HEK293 (cell line): Measurements from ENCODE around the gene FREM1.

Source experiments
- CTCF ChIA-PET: fragments of 350-600 bp; formaldehyde crosslinking; extraction: SDS; loops from one replicate; lab custom pipeline; 2021; ENCODE audit warnings: antibody characterized with exemption; lab: Yijun Ruan, JAX
- POLR2A ChIA-PET: fragments of 300-600 bp; formaldehyde crosslinking; extraction: SDS; loops from one replicate; lab custom pipeline; 2020; ENCODE audit warnings: antibody characterized with exemption, inconsistent platforms; lab: Yijun Ruan, JAX
- H3K27ac ChIP-seq: fragments of 200-500 bp; sonication (Bioruptor generic); 2 replicates; pipeline ENCODE4 v1.5.1; 2014; ENCODE audit warnings: low read depth, low read length, control low read depth, inconsistent platforms; ENCODE audit errors: extremely low read depth
- H3K36me3 ChIP-seq, 2 experiments: fragments of 200-500 bp in 1 of 2; sonication (Bioruptor generic) in 1 of 2; 1 replicate in 1 of 2; 2 replicates in 1 of 2; pipeline ENCODE4 v1.5.1; 2014 to 2017; ENCODE audit warnings: inconsistent platforms in 2 of 2, low read length in 2 of 2; ENCODE audit not compliant: control insufficient read depth in 2 of 2, insufficient read depth in 1 of 2
- H3K4me1 ChIP-seq: fragments of 200-500 bp; sonication (Bioruptor generic); 2 replicates; pipeline ENCODE4 v1.5.1; 2014; ENCODE audit warnings: mild to moderate bottlenecking, low read length, inconsistent platforms; ENCODE audit not compliant: control insufficient read depth, insufficient read depth
- H3K4me3 ChIP-seq: 2 replicates; pipeline ENCODE4 v1.5.1; 2011; ENCODE audit warnings: low read depth, mild to moderate bottlenecking, control low read depth, low read length, moderate library complexity
- H3K9me3 ChIP-seq: fragments of 200-500 bp; sonication (Bioruptor generic); 2 replicates; pipeline ENCODE4 v1.5.1; 2014; ENCODE audit warnings: low read depth, low read length, inconsistent platforms; ENCODE audit not compliant: control insufficient read depth, insufficient read depth
- TCF7L2 ChIP-seq: IDR thresholded peaks from 2 replicates; pipeline ENCODE4 v1.6.1; 2011; ENCODE audit warnings: low read depth, mild to moderate bottlenecking, inconsistent platforms, low read length, moderate library complexity, borderline replicate concordance
- YY2 ChIP-seq: fragments of 450-650 bp; formaldehyde crosslinking; IDR thresholded peaks from 2 replicates; pipeline ENCODE4 v1.5.1; 2016; ENCODE audit warnings: missing biosample characterization, missing genetic modification characterization
- ZBTB7A ChIP-seq: fragments of 450-650 bp; formaldehyde crosslinking; IDR thresholded peaks from 2 replicates; pipeline ENCODE4 v1.5.1; 2016; ENCODE audit warnings: low read depth, missing biosample characterization, missing genetic modification characterization
- ZBTB8A ChIP-seq: fragments of 450-650 bp; formaldehyde crosslinking; IDR thresholded peaks from 2 replicates; pipeline ENCODE4 v1.5.1; 2016; ENCODE audit warnings: missing biosample characterization, missing genetic modification characterization
- ZNF146 ChIP-seq: fragments of 450-650 bp; formaldehyde crosslinking; IDR thresholded peaks from 2 replicates; pipeline ENCODE4 v1.5.1; 2016; ENCODE audit warnings: missing biosample characterization, missing genetic modification characterization
- ZNF350 ChIP-seq: fragments of 450-650 bp; formaldehyde crosslinking; IDR thresholded peaks from 2 replicates; pipeline ENCODE4 v1.5.0; 2017; ENCODE audit warnings: missing biosample characterization, mild to moderate bottlenecking, missing genetic modification characterization
- ZNF404 ChIP-seq: fragments of 450-650 bp; formaldehyde crosslinking; IDR thresholded peaks from 2 replicates; pipeline ENCODE4 v1.5.1; 2017; ENCODE audit warnings: missing biosample characterization, missing genetic modification characterization
- ZNF48 ChIP-seq: fragments of 450-650 bp; formaldehyde crosslinking; IDR thresholded peaks from 2 replicates; pipeline ENCODE4 v1.5.1; 2016; ENCODE audit warnings: missing biosample characterization, missing genetic modification characterization
- ZNF529 ChIP-seq: fragments of 450-650 bp; formaldehyde crosslinking; IDR thresholded peaks from 2 replicates; pipeline ENCODE4 v1.5.1; 2017; ENCODE audit warnings: missing genetic modification characterization, missing biosample characterization; ENCODE audit not compliant: insufficient replicate concordance
- ZNF544 ChIP-seq: fragments of 450-650 bp; formaldehyde crosslinking; IDR thresholded peaks from 2 replicates; pipeline ENCODE4 v1.5.0; 2017; ENCODE audit warnings: missing biosample characterization, missing genetic modification characterization
- ZNF777 ChIP-seq: fragments of 450-650 bp; formaldehyde crosslinking; IDR thresholded peaks from 2 replicates; pipeline ENCODE4 v1.5.1; 2017; ENCODE audit warnings: missing biosample characterization, missing genetic modification characterization, borderline replicate concordance
- ZNF843 ChIP-seq: fragments of 450-650 bp; formaldehyde crosslinking; IDR thresholded peaks from 2 replicates; pipeline ENCODE4 v1.5.1; 2016; ENCODE audit warnings: missing biosample characterization, missing genetic modification characterization
- ZSCAN30 ChIP-seq: fragments of 450-650 bp; IDR thresholded peaks from 2 replicates; pipeline ENCODE4 v1.5.1; 2018; ENCODE audit warnings: missing biosample characterization, mild to moderate bottlenecking, missing genetic modification characterization, moderate library complexity
- TF ChIP-seq, protein P1 (sequence below): fragments of 450-650 bp; formaldehyde crosslinking; IDR thresholded peaks from 2 replicates; pipeline ENCODE4 v1.5.1; 2016; ENCODE audit warnings: missing biosample characterization, missing genetic modification characterization, low read depth
- TF ChIP-seq, protein P2 (sequence below): fragments of 450-650 bp; formaldehyde crosslinking; IDR thresholded peaks from 2 replicates; pipeline ENCODE4 v1.5.1; 2016; ENCODE audit warnings: missing biosample characterization, missing genetic modification characterization
- TF ChIP-seq, protein P3 (sequence below): fragments of 450-650 bp; formaldehyde crosslinking; IDR thresholded peaks from 2 replicates; pipeline ENCODE4 v1.5.1; 2016; ENCODE audit warnings: missing biosample characterization, missing genetic modification characterization
- TF ChIP-seq, protein P4 (sequence below): fragments of 450-650 bp; formaldehyde crosslinking; IDR thresholded peaks from 2 replicates; pipeline ENCODE4 v1.5.1; 2016; ENCODE audit warnings: missing biosample characterization, missing genetic modification characterization
- TF ChIP-seq, protein P5 (sequence below): fragments of 450-650 bp; IDR thresholded peaks from 2 replicates; pipeline ENCODE4 v1.5.1; 2018; ENCODE audit warnings: missing biosample characterization, missing genetic modification characterization

Gene FREM1

DNA sequence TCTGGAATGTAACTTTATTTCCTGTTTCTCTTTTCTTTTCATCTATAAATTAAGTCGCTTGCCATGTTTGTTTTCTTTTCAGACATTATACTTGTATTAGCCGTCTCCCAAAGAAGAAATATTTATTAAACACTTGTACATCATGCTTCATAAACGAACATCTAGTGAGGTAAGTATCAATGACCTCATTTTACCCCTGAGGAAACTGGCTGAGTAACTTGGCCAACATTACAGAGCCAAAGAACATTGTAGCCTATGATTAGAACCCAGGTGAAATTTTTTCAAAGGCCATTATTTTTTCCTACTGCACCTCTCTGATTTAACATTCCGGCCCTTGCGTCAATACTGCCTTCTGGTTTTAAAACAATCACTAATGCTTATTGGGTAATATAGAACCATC lies 4.2 kb downstream of the FREM1 start:
- H3K4me3 ChIP-seq = no peak overlapping the region
- CTCF ChIA-PET = no interaction called here
- TF ChIP-seq, protein P1, sequence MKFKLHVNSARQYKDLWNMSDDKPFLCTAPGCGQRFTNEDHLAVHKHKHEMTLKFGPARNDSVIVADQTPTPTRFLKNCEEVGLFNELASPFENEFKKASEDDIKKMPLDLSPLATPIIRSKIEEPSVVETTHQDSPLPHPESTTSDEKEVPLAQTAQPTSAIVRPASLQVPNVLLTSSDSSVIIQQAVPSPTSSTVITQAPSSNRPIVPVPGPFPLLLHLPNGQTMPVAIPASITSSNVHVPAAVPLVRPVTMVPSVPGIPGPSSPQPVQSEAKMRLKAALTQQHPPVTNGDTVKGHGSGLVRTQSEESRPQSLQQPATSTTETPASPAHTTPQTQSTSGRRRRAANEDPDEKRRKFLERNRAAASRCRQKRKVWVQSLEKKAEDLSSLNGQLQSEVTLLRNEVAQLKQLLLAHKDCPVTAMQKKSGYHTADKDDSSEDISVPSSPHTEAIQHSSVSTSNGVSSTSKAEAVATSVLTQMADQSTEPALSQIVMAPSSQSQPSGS (tag by site-specific recombination) = peak; percentile 52
- TF ChIP-seq YY2 = no peak
- H3K36me3 ChIP-seq = no peaks in the 10 kb centered on the region
- peaks cover 26% of the 10 kb centered on the region for H3K4me1 ChIP-seq
- POLR2A ChIA-PET = no interaction called here
- no peaks in the 10 kb centered on the region for H3K9me3 ChIP-seq
- no peak overlapping the region for H3K27ac ChIP-seq

DNA sequence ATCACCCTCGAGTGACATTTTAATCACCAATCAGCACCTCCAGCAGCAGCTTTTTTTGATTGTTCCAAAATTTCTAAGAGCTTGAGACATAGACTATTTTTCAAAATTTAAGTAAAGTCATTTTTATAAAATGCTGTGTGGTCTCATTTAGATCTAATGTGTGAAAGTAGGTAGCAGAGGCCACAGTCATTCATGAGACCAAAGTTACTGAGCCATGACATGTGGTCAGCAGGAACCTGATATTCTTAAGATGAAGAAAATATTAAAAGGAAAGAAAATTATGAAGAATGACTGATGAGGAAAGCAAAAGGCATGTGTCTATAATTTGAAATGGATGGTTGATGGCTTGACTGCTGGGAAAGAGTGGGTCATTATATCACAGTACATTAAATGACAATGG lies 7.2 kb downstream of the FREM1 start:
- TF ChIP-seq, protein P2, sequence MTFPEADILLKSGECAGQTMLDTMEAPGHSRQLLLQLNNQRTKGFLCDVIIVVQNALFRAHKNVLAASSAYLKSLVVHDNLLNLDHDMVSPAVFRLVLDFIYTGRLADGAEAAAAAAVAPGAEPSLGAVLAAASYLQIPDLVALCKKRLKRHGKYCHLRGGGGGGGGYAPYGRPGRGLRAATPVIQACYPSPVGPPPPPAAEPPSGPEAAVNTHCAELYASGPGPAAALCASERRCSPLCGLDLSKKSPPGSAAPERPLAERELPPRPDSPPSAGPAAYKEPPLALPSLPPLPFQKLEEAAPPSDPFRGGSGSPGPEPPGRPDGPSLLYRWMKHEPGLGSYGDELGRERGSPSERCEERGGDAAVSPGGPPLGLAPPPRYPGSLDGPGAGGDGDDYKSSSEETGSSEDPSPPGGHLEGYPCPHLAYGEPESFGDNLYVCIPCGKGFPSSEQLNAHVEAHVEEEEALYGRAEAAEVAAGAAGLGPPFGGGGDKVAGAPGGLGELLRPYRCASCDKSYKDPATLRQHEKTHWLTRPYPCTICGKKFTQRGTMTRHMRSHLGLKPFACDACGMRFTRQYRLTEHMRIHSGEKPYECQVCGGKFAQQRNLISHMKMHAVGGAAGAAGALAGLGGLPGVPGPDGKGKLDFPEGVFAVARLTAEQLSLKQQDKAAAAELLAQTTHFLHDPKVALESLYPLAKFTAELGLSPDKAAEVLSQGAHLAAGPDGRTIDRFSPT (tag by site-specific recombination) = no peak
- TF ChIP-seq, protein P3, sequence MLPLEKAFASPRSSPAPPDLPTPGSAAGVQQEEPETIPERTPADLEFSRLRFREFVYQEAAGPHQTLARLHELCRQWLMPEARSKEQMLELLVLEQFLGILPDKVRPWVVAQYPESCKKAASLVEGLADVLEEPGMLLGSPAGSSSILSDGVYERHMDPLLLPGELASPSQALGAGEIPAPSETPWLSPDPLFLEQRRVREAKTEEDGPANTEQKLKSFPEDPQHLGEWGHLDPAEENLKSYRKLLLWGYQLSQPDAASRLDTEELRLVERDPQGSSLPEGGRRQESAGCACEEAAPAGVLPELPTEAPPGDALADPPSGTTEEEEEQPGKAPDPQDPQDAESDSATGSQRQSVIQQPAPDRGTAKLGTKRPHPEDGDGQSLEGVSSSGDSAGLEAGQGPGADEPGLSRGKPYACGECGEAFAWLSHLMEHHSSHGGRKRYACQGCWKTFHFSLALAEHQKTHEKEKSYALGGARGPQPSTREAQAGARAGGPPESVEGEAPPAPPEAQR = no peak
- TF ChIP-seq ZNF404 (tag by site-specific recombination) = no peak
- TF ChIP-seq ZNF777 (tag by site-specific recombination) = no peak
- no peak for TF ChIP-seq ZNF350 (tag by site-specific recombination)
- TF ChIP-seq, protein P4, sequence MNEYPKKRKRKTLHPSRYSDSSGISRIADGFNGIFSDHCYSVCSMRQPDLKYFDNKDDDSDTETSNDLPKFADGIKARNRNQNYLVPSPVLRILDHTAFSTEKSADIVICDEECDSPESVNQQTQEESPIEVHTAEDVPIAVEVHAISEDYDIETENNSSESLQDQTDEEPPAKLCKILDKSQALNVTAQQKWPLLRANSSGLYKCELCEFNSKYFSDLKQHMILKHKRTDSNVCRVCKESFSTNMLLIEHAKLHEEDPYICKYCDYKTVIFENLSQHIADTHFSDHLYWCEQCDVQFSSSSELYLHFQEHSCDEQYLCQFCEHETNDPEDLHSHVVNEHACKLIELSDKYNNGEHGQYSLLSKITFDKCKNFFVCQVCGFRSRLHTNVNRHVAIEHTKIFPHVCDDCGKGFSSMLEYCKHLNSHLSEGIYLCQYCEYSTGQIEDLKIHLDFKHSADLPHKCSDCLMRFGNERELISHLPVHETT = no peak
- no peak for TF ChIP-seq ZNF529 (tag by site-specific recombination)
- TF ChIP-seq ZBTB8A (tag by site-specific recombination) = no peak
- TF ChIP-seq ZSCAN30 (tag by site-specific recombination) = no peak
- TF ChIP-seq ZNF48 (tag by site-specific recombination) = no peak
- no peak for TF ChIP-seq ZNF843 (tag by site-specific recombination)
- TF ChIP-seq, protein P5, sequence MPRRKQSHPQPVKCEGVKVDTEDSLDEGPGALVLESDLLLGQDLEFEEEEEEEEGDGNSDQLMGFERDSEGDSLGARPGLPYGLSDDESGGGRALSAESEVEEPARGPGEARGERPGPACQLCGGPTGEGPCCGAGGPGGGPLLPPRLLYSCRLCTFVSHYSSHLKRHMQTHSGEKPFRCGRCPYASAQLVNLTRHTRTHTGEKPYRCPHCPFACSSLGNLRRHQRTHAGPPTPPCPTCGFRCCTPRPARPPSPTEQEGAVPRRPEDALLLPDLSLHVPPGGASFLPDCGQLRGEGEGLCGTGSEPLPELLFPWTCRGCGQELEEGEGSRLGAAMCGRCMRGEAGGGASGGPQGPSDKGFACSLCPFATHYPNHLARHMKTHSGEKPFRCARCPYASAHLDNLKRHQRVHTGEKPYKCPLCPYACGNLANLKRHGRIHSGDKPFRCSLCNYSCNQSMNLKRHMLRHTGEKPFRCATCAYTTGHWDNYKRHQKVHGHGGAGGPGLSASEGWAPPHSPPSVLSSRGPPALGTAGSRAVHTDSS (tag by site-specific recombination) = no peak
- TF ChIP-seq TCF7L2 = no peak
- no peak for TF ChIP-seq ZNF146 (tag by site-specific recombination)
- no peak for TF ChIP-seq ZNF544
- TF ChIP-seq ZBTB7A (tag by site-specific recombination) = no peak
- Histone ChIP-seq H3K4me3 (no peak overlapping the region), H3K27ac (no peak overlapping the region), H3K9me3 (no peaks in the 10 kb centered on the region), H3K4me1 (peaks cover 11% of the 10 kb centered on the region), H3K36me3 (no peaks in the 10 kb centered on the region)
- POLR2A ChIA-PET = no interaction called here
- CTCF ChIA-PET = interaction anchor here (0.6 kb wide), 1 partner anchor 704 kb away, joined by 3 read pairs; no protein-coding TSS in a partner anchor
